Endothelial cell of umbilical vein (primary cell): Measurements from ENCODE around the gene MIPEP. TPM values are rescaled to one million over a fixed set of nuclear protein-coding genes. Genes with fewer than 3 reads are reported as not detected.

Experiments used
- BruUV-seq: library from RNA; stranded (reverse); fragments of 400-500 nt; replicated peaks from 2 replicates; lab custom pipeline; 2021; lab: Mats Ljungman, UMichigan
- CTCF ChIA-PET: fragments of 300-600, 350-600 bp; sonication (Branson Sonifier 250); formaldehyde crosslinking; loops from one replicate; lab custom pipeline; 2021; ENCODE audit warnings: antibody characterized with exemption, inconsistent platforms; lab: Charles Lee
- POLR2A ChIA-PET: fragments of 300-600, 350-600 bp; sonication (Branson Sonifier 250); formaldehyde crosslinking; loops from one replicate; lab custom pipeline; 2021; ENCODE audit warnings: antibody characterized with exemption, inconsistent platforms; lab: Charles Lee
- DNase-seq: peaks from one replicate; pipeline ENCODE4 v3.0.0-alpha.2; 2011; ENCODE audit warnings: low read depth, low spot score
- FAIRE-seq: peaks from 2 replicates; lab custom pipeline; 2011; peaks lifted over from hg19 to GRCh38; lab: Jason Lieb, UNC
- H2AFZ ChIP-seq: 2 replicates; pipeline ENCODE4 v1.6.0; 2012; ENCODE audit warnings: low read depth, low read length, control low read depth, inconsistent platforms
- H3K27ac ChIP-seq: 2 replicates; pipeline ENCODE4 v1.5.1; 2011; ENCODE audit warnings: low read depth, mild to moderate bottlenecking, control low read depth, low read length, moderate library complexity; ENCODE audit not compliant: insufficient read depth
- H3K27me3 ChIP-seq, 2 experiments: 2 replicates each; pipeline versions ENCODE4 v1.6.0 to v1.6.1; 2011; ENCODE audit warnings: low read length in 2 of 2, mixed read lengths in 1 of 2; ENCODE audit not compliant: control insufficient read depth in 2 of 2, insufficient read depth in 2 of 2
- H3K36me3 ChIP-seq, 2 experiments: 2 replicates in 1 of 2; 3 replicates in 1 of 2; pipeline ENCODE4 v1.5.1; 2011; ENCODE audit warnings: low read length in 2 of 2, mild to moderate bottlenecking in 1 of 2, moderate library complexity in 1 of 2; ENCODE audit not compliant: control insufficient read depth in 2 of 2, insufficient read depth in 2 of 2; ENCODE audit errors: extremely low read depth in 1 of 2
- H3K4me1 ChIP-seq: 3 replicates; pipeline ENCODE4 v1.5.1; 2011; ENCODE audit warnings: mild to moderate bottlenecking, low read length; ENCODE audit not compliant: control insufficient read depth, insufficient read depth; ENCODE audit errors: extremely low read depth
- H3K4me2 ChIP-seq: 2 replicates; pipeline ENCODE4 v1.6.1; 2011; ENCODE audit warnings: low read length, control low read depth, mixed read lengths; ENCODE audit not compliant: insufficient read depth
- H3K4me3 ChIP-seq, 3 experiments: fragments of 200-600 bp in 1 of 3; sonication (generic), shearing (Covaris generic) in 1 of 3; replicated peaks in 1 of 3; 2 replicates each; pipeline ENCODE4 v1.5.1; 2011 to 2016; ENCODE audit warnings: control low read depth in 3 of 3, low read length in 3 of 3, mild to moderate bottlenecking in 2 of 3, inconsistent platforms in 1 of 3, low read depth in 1 of 3, moderate library complexity in 1 of 3; ENCODE audit not compliant: insufficient read depth in 1 of 3
- H3K79me2 ChIP-seq: 2 replicates; pipeline ENCODE4 v1.6.0; 2012; ENCODE audit warnings: low read length, inconsistent platforms; ENCODE audit not compliant: control insufficient read depth, insufficient read depth
- H3K9ac ChIP-seq: replicated peaks from 2 replicates; pipeline ENCODE3; 2011; ENCODE audit warnings: low read length, control low read depth; ENCODE audit not compliant: insufficient read depth; ENCODE audit errors: extremely low read depth
- H3K9me1 ChIP-seq: replicated peaks from 3 replicates; pipeline ENCODE4 v1.6.0; 2011; ENCODE audit warnings: mild to moderate bottlenecking, low read length; ENCODE audit not compliant: control insufficient read depth, insufficient read depth; ENCODE audit errors: extremely low read depth
- H3K9me3 ChIP-seq: replicated peaks from 2 replicates; pipeline ENCODE4 v1.5.1; 2012; ENCODE audit warnings: low read length, inconsistent platforms; ENCODE audit not compliant: control insufficient read depth, insufficient read depth
- H4K20me1 ChIP-seq: replicated peaks from 2 replicates; pipeline ENCODE3; 2011; ENCODE audit warnings: mild to moderate bottlenecking, low read length; ENCODE audit not compliant: control insufficient read depth, insufficient read depth; ENCODE audit errors: extremely low read depth
- CTCF ChIP-seq, 2 donors: IDR thresholded peaks; 1 replicate in 1 of 2; 2 replicates in 1 of 2; pipeline ENCODE4 v1.5.1; 2011; ENCODE audit warnings: low read length in 2 of 2, mild to moderate bottlenecking in 2 of 2, moderate library complexity in 2 of 2, control low read depth in 1 of 2, inconsistent platforms in 1 of 2, low read depth in 1 of 2; ENCODE audit not compliant: insufficient read depth in 1 of 2; ENCODE audit errors: extremely low read depth in 1 of 2
- EZH2 ChIP-seq: IDR thresholded peaks from 2 replicates; pipeline ENCODE4 v1.6.1; 2012; ENCODE audit warnings: borderline replicate concordance, low read depth, mild to moderate bottlenecking, moderate library complexity, low read length, inconsistent platforms; ENCODE audit not compliant: severe bottlenecking
- FOS ChIP-seq: IDR thresholded peaks from 2 replicates; pipeline ENCODE4 v1.6.1; 2011; ENCODE audit warnings: mild to moderate bottlenecking, low read length, moderate library complexity, borderline replicate concordance; ENCODE audit not compliant: insufficient read depth
- GATA2 ChIP-seq: IDR thresholded peaks from 2 replicates; pipeline ENCODE4 v1.7.0; 2011; ENCODE audit warnings: low read depth, mild to moderate bottlenecking, moderate library complexity, mixed read lengths, low read length; ENCODE audit not compliant: insufficient read length, insufficient read depth
- JUN ChIP-seq: IDR thresholded peaks from 2 replicates; pipeline ENCODE4 v1.6.1; 2011; ENCODE audit warnings: borderline replicate concordance, low read depth; ENCODE audit not compliant: insufficient read length, insufficient read depth
- MYC ChIP-seq: IDR thresholded peaks from one replicate; pipeline ENCODE4 v1.6.1; 2011; ENCODE audit warnings: mild to moderate bottlenecking, low read depth, low read length
- POLR2A ChIP-seq: IDR thresholded peaks from 2 replicates; pipeline ENCODE4 v1.6.1; 2012; ENCODE audit warnings: low read depth, mild to moderate bottlenecking, control low read depth, low read length
- POLR2AphosphoS5 ChIP-seq: IDR thresholded peaks from 2 replicates; pipeline ENCODE4 v1.6.1; 2012; ENCODE audit warnings: low read depth, mild to moderate bottlenecking, control low read depth, low read length, moderate library complexity; ENCODE audit not compliant: insufficient read depth
- dilution Hi-C: fragments of 300-500 bp; cut with MboI; formaldehyde crosslinking; loops from one replicate; pipeline ENCODE4 v1.15.0; 2019; ENCODE audit warnings: low sequenced_read_pairs; ENCODE audit not compliant: extremely low pct_ligation_motif_present
- intact Hi-C: fragments of 100-400 bp; cut with micrococcal nuclease; formaldehyde crosslinking; loops from one replicate; pipeline ENCODE4 v1.10.0; 2022
- polyA plus RNA-seq, 4 experiments: library from polyadenylated mRNA; depleted of rRNA in 3 of 4; stranded (reverse) in 3 of 4; unstranded in 1 of 4; fragments of >200 nt; gene quantifications; 2 replicates each; pipeline versions ENCODE4 v1.2.1 to v1.2.3, GENCODE V29; 2011 to 2012; ENCODE audit warnings: missing spikeins in 1 of 4
- total RNA-seq: library from RNA; stranded (reverse); gene quantifications from 2 replicates; pipeline ENCODE4 v1.2.3, GENCODE V29; 2021
- TF ChIP-seq, protein P1 (sequence below): IDR thresholded peaks from 2 replicates; pipeline ENCODE4 v1.6.1; 2011; ENCODE audit not compliant: insufficient read depth, insufficient read length

The MIPEP gene
- total and polyA plus RNA-seq, 2 donors (not counting 3 experiments of a cell fraction or from before 2014, with no cell fraction given): 12.4 to 19.2 TPM

- dilution Hi-C loops: no loop called here
- CTCF ChIA-PET: no interaction called here
- no peak for DNase-seq
These were observed 129.2 kb downstream of the MIPEP start for GRCh38 chr13:23760000-23760399.

More at GRCh38 chr13:23760000-23760399, 129.2 kb downstream of the MIPEP start:
- intact Hi-C loops: no loop called here
- Histone ChIP-seq H4K20me1 (no peaks in the 10 kb centered on the region), H3K27ac (no peak overlapping the region), H3K9ac (no peak overlapping the region), H3K27me3 (no peaks in the 10 kb centered on the region), H3K9me3 (no peaks in the 10 kb centered on the region), H2AFZ (no peak overlapping the region), H3K4me2 (no peak overlapping the region), H3K79me2 (no peaks in the 10 kb centered on the region), H3K4me3 (no peak overlapping the region), H3K9me1 (no peaks in the 10 kb centered on the region), H3K36me3 (peaks cover 0 to 2% of the 10 kb centered on the region in 2 experiments), H3K4me1 (no peaks in the 10 kb centered on the region)
- BruUV-seq: no TSS peak
- FAIRE-seq: no peak
- no peak for TF ChIP-seq POLR2A
- TF ChIP-seq POLR2AphosphoS5: no peak
- no peak for TF ChIP-seq FOS
- no peak for TF ChIP-seq JUN
- TF ChIP-seq, protein P1, sequence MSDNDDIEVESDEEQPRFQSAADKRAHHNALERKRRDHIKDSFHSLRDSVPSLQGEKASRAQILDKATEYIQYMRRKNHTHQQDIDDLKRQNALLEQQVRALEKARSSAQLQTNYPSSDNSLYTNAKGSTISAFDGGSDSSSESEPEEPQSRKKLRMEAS: no peak
- no peak for TF ChIP-seq GATA2
- no peak for TF ChIP-seq CTCF (IDR thresholded peaks at IDR 0.05; ENCODE audit: extremely low read depth in 1 of 2, insufficient read depth in 1 of 2, low read depth in 1 of 2, low read length in 2 of 2)
- no peak for TF ChIP-seq MYC
- TF ChIP-seq EZH2: no peak
- POLR2A ChIA-PET: no interaction called here
